ENCODE results near the gene HOTAIR. TPM values are rescaled to one million over a fixed set of nuclear protein-coding genes. Genes with fewer than 3 reads are reported as not detected.
A peak's percentile ranks its signal among the peaks of the same experiment; 100 is the strongest.

Gene HOTAIR
- total RNA-seq, 1 experiment from 2014 or later, result 5.5 TPM

- H3K36me3 ChIP-seq (ENCODE audit: insufficient read depth, low read length, poor library complexity, severe bottlenecking), result no peaks in the 10 kb centered on the region
- ChIA-PET CTCF (interaction anchor here (0.6 to 1.9 kb wide), 5 partner anchors 10 to 212 kb away, joined by 3 to 12 read pairs (median 5); partner anchors contain the start of gene HOXC10), POLR2A (ENCODE audit: low non-redundant PET) (no interaction called here)
- no peaks in the 10 kb centered on the region for H3K9me3 ChIP-seq (ENCODE audit: low read depth, low read length, poor library complexity, severe bottlenecking)
- intact Hi-C loops (cut with micrococcal nuclease; ENCODE audit: unreplicated experiment), result no loop called here
- no peak for TF ChIP-seq EZH2 (IDR thresholded peaks at IDR 0.05; ENCODE audit: borderline replicate concordance, low read depth, low read length, poor library complexity, severe bottlenecking)
- TF ChIP-seq, protein P1, sequence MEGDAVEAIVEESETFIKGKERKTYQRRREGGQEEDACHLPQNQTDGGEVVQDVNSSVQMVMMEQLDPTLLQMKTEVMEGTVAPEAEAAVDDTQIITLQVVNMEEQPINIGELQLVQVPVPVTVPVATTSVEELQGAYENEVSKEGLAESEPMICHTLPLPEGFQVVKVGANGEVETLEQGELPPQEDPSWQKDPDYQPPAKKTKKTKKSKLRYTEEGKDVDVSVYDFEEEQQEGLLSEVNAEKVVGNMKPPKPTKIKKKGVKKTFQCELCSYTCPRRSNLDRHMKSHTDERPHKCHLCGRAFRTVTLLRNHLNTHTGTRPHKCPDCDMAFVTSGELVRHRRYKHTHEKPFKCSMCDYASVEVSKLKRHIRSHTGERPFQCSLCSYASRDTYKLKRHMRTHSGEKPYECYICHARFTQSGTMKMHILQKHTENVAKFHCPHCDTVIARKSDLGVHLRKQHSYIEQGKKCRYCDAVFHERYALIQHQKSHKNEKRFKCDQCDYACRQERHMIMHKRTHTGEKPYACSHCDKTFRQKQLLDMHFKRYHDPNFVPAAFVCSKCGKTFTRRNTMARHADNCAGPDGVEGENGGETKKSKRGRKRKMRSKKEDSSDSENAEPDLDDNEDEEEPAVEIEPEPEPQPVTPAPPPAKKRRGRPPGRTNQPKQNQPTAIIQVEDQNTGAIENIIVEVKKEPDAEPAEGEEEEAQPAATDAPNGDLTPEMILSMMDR (conservative IDR thresholded peaks at IDR 0.05; ENCODE audit: low read depth, low read length), result no peak
- peak overlapping the region; percentile 98 for H3K27ac ChIP-seq (ENCODE audit: low read depth, low read length, poor library complexity, severe bottlenecking)
- peaks cover 75% of the 10 kb centered on the region for H3K4me1 ChIP-seq (ENCODE audit: insufficient read depth, low read length, poor library complexity, severe bottlenecking)
- peak overlapping the region; percentile 70 for H3K4me3 ChIP-seq (ENCODE audit: low read depth, low read length, poor library complexity, severe bottlenecking)
- H3K27me3 ChIP-seq (replicated peaks; ENCODE audit: insufficient read depth, low read depth, low read length, poor library complexity), result no peaks in the 10 kb centered on the region
- no TSS peak for BruUV-seq (replicated peaks)
- peak; percentile 82 for DNase-seq (ENCODE audit: low spot score)
Observed at GRCh38 chr12:53995378-53996239, 20.9 kb upstream of the HOTAIR start.

GRCh38 chr12:53995002-53995377 is 20.2 kb upstream of the HOTAIR start:
- H3K9me3 ChIP-seq (ENCODE audit: low read depth, low read length, poor library complexity, severe bottlenecking), result no peaks in the 10 kb centered on the region
- TF ChIP-seq, protein P1 (conservative IDR thresholded peaks at IDR 0.05; ENCODE audit: low read depth, low read length), result no peak
- TF ChIP-seq EZH2 (IDR thresholded peaks at IDR 0.05; ENCODE audit: borderline replicate concordance, low read depth, low read length, poor library complexity, severe bottlenecking), result no peak
- intact Hi-C loops (cut with micrococcal nuclease; ENCODE audit: unreplicated experiment), result no loop called here
- peak overlapping the region; percentile 70 for H3K4me3 ChIP-seq (ENCODE audit: low read depth, low read length, poor library complexity, severe bottlenecking)
- peaks cover 81% of the 10 kb centered on the region for H3K4me1 ChIP-seq (ENCODE audit: insufficient read depth, low read length, poor library complexity, severe bottlenecking)
- H3K27me3 ChIP-seq (replicated peaks; ENCODE audit: insufficient read depth, low read depth, low read length, poor library complexity), result no peaks in the 10 kb centered on the region
- no peaks in the 10 kb centered on the region for H3K36me3 ChIP-seq (ENCODE audit: insufficient read depth, low read length, poor library complexity, severe bottlenecking)
- no peak for DNase-seq (ENCODE audit: low spot score)
- ChIA-PET CTCF (interaction anchor here (1.1 to 1.5 kb wide), 2 partner anchors 10 to 213 kb away, joined by 3 to 8 read pairs; partner anchors contain the start of gene HOXC10), POLR2A (ENCODE audit: low non-redundant PET) (no interaction called here)
- peak overlapping the region; percentile 98 for H3K27ac ChIP-seq (ENCODE audit: low read depth, low read length, poor library complexity, severe bottlenecking)
- TSS peak; percentile 49 for BruUV-seq (replicated peaks)

- no peaks in the 10 kb centered on the region for H3K36me3 ChIP-seq (ENCODE audit: insufficient read depth, low read length, poor library complexity, severe bottlenecking)
- no peaks in the 10 kb centered on the region for H3K27me3 ChIP-seq (replicated peaks; ENCODE audit: insufficient read depth, low read depth, low read length, poor library complexity)
- CTCF ChIA-PET, result interaction anchor here (1.1 kb wide), 1 partner anchor 213 kb away, joined by 3 read pairs; no protein-coding TSS in a partner anchor
- peak overlapping the region; percentile 70 for H3K4me3 ChIP-seq (ENCODE audit: low read depth, low read length, poor library complexity, severe bottlenecking)
- peaks cover 86% of the 10 kb centered on the region for H3K4me1 ChIP-seq (ENCODE audit: insufficient read depth, low read length, poor library complexity, severe bottlenecking)
- BruUV-seq (replicated peaks), result no TSS peak
- H3K9me3 ChIP-seq (ENCODE audit: low read depth, low read length, poor library complexity, severe bottlenecking), result no peaks in the 10 kb centered on the region
- intact Hi-C loops (cut with micrococcal nuclease; ENCODE audit: unreplicated experiment), result no loop called here
- POLR2A ChIA-PET (ENCODE audit: low non-redundant PET), result interaction anchor here (0.8 kb wide), 1 partner anchor 20 kb away, joined by 3 read pairs; no protein-coding TSS in a partner anchor
- peak overlapping the region; percentile 98 for H3K27ac ChIP-seq (ENCODE audit: low read depth, low read length, poor library complexity, severe bottlenecking)
- DNase-seq (ENCODE audit: low spot score), result no peak
- no peak for TF ChIP-seq EZH2 (IDR thresholded peaks at IDR 0.05; ENCODE audit: borderline replicate concordance, low read depth, low read length, poor library complexity, severe bottlenecking)
- TF ChIP-seq, protein P1 (conservative IDR thresholded peaks at IDR 0.05; ENCODE audit: low read depth, low read length), result no peak
Observed at GRCh38 chr12:53994264-53995001, 19.7 kb upstream of the HOTAIR start.
